GM23338 (cell line): ENCODE data around the gene SCN1B. TPM values are rescaled to one million over a fixed set of nuclear protein-coding genes. Genes with fewer than 3 reads are reported as not detected.

Experiments used
- ATAC-seq: fragments of 200-7000 bp; cut with Tn5 transposase; 3 replicates; pipeline ENCODE4 v1.9.1; 2020
- DNase-seq: peaks from one replicate; pipeline ENCODE4 v3.0.0-alpha.2; 2015; ENCODE audit warnings: low spot score
- H2AFZ ChIP-seq: fragments of 200-600 bp; sonication (generic); 2 replicates; pipeline ENCODE4 v1.8.0; 2016; ENCODE audit warnings: antibody characterized with exemption, mild to moderate bottlenecking, moderate library complexity
- H3F3A ChIP-seq: fragments of 200-600 bp; sonication (generic); replicated peaks from 2 replicates; pipeline ENCODE4 v1.8.0; 2017; ENCODE audit warnings: antibody characterized with exemption, mixed run types, low read depth
- H3K27ac ChIP-seq: fragments of 200-600 bp; sonication (generic); 2 replicates; pipeline ENCODE4 v1.6.1; 2016; ENCODE audit warnings: low read depth
- H3K27me3 ChIP-seq: fragments of 200-600 bp; sonication (generic); 2 replicates; pipeline ENCODE4 v1.8.0; 2016; ENCODE audit warnings: mild to moderate bottlenecking, mixed run types, moderate library complexity; ENCODE audit not compliant: insufficient read depth
- H3K36me3 ChIP-seq: fragments of 200-600 bp; sonication (generic); 2 replicates; pipeline ENCODE4 v1.8.0; 2016; ENCODE audit warnings: mild to moderate bottlenecking; ENCODE audit not compliant: insufficient read depth
- H3K4me1 ChIP-seq: fragments of 200-600 bp; sonication (generic); 2 replicates; pipeline ENCODE4 v1.8.0; 2016; ENCODE audit warnings: mild to moderate bottlenecking, moderate library complexity; ENCODE audit not compliant: insufficient read depth
- H3K4me2 ChIP-seq: fragments of 200-600 bp; sonication (generic); 2 replicates; pipeline ENCODE4 v1.7.1; 2017; ENCODE audit warnings: mixed run types
- H3K4me3 ChIP-seq: fragments of 200-600 bp; sonication (generic); 2 replicates; pipeline ENCODE4 v1.6.1; 2016; ENCODE audit warnings: mixed run types
- H3K79me2 ChIP-seq: fragments of 200-600 bp; sonication (generic); replicated peaks from 2 replicates; pipeline ENCODE4 v1.8.0; 2017; ENCODE audit warnings: mild to moderate bottlenecking; ENCODE audit not compliant: insufficient read depth
- H3K9me2 ChIP-seq: fragments of 200-600 bp; sonication (generic); 2 replicates; pipeline ENCODE4 v1.8.0; 2017; ENCODE audit not compliant: insufficient read depth
- H4K20me1 ChIP-seq: fragments of 200-600 bp; sonication (generic); replicated peaks from 2 replicates; pipeline ENCODE4 v1.8.0; 2017; ENCODE audit warnings: mild to moderate bottlenecking; ENCODE audit not compliant: insufficient read depth
- H3K27ac Mint-ChIP-seq: 2 replicates; pipeline ENCODE4 v1.8.0; 2020; ENCODE audit warnings: inconsistent platforms, mild to moderate bottlenecking, moderate library complexity, mixed read lengths
- H3K27me3 Mint-ChIP-seq: 3 replicates; pipeline ENCODE4 v1.8.0; 2022; ENCODE audit warnings: low read depth, mild to moderate bottlenecking, moderate library complexity, mixed read lengths, inconsistent platforms; ENCODE audit not compliant: insufficient read depth, poor library complexity
- H3K36me3 Mint-ChIP-seq: 3 replicates; pipeline ENCODE4 v1.8.0; 2021; ENCODE audit warnings: low read depth, mild to moderate bottlenecking, inconsistent platforms, moderate library complexity, mixed read lengths
- H3K4me1 Mint-ChIP-seq: 3 replicates; pipeline ENCODE4 v1.8.0; 2020; ENCODE audit warnings: mild to moderate bottlenecking, inconsistent platforms, mixed read lengths
- H3K4me3 Mint-ChIP-seq: 3 replicates; pipeline ENCODE4 v1.8.0; 2021; ENCODE audit warnings: moderate library complexity, mild to moderate bottlenecking, inconsistent platforms, mixed read lengths
- H3K9me3 Mint-ChIP-seq: 3 replicates; pipeline ENCODE4 v1.8.0; 2020; ENCODE audit warnings: moderate library complexity, mild to moderate bottlenecking, inconsistent platforms, mixed read lengths
- CREB1 ChIP-seq: fragments of 250-450 bp; sonication (Bioruptor Pico); IDR thresholded peaks from 2 replicates; pipeline ENCODE4 v1.5.0; 2020; ENCODE audit warnings: low read depth, mild to moderate bottlenecking, moderate library complexity
- CTCF ChIP-seq, 2 experiments: fragments of 200-600 bp in 1 of 2; sonication (generic) in 1 of 2; conservative IDR thresholded peaks; 2 replicates each; pipeline versions ENCODE4 v1.5.1 to v1.6.1; 2016 to 2017; ENCODE audit warnings: antibody characterized with exemption in 2 of 2, low read depth in 2 of 2, mild to moderate bottlenecking in 2 of 2, moderate library complexity in 1 of 2
- ETS1 ChIP-seq: IDR thresholded peaks from 2 replicates; pipeline ENCODE4 v1.6.1; 2016; ENCODE audit warnings: antibody characterized with exemption
- EZH2 ChIP-seq: fragments of 200-600 bp; sonication (generic); IDR thresholded peaks from one replicate; pipeline ENCODE4 v1.8.0; 2017; ENCODE audit warnings: antibody characterized with exemption, mild to moderate bottlenecking, low read depth; ENCODE audit not compliant: unreplicated experiment
- EZH2phosphoT487 ChIP-seq: fragments of 200-600 bp; sonication (generic); IDR thresholded peaks from one replicate; pipeline ENCODE4 v1.8.1; 2018; ENCODE audit warnings: antibody characterized with exemption; ENCODE audit not compliant: unreplicated experiment
- JUNB ChIP-seq: IDR thresholded peaks from one replicate; pipeline ENCODE4 v1.6.1; 2016; ENCODE audit warnings: antibody characterized with exemption; ENCODE audit not compliant: unreplicated experiment
- NANOG ChIP-seq: IDR thresholded peaks from 2 replicates; pipeline ENCODE4 v1.6.1; 2016; ENCODE audit warnings: antibody characterized with exemption, borderline replicate concordance
- POLR2AphosphoS5 ChIP-seq: IDR thresholded peaks from 2 replicates; pipeline ENCODE4 v1.6.1; 2016; ENCODE audit warnings: antibody characterized with exemption, low read depth
- REST ChIP-seq: IDR thresholded peaks from one replicate; pipeline ENCODE4 v1.6.1; 2018; ENCODE audit warnings: antibody characterized with exemption; ENCODE audit not compliant: unreplicated experiment
- STAT1 ChIP-seq: IDR thresholded peaks from one replicate; pipeline ENCODE4 v1.6.1; 2016; ENCODE audit warnings: antibody characterized with exemption; ENCODE audit not compliant: unreplicated experiment
- ZNF114 ChIP-seq: fragments of 250-450 bp; sonication (Bioruptor Pico); IDR thresholded peaks from 2 replicates; pipeline ENCODE4 v1.5.0; 2020; ENCODE audit warnings: mild to moderate bottlenecking, moderate library complexity
- ZNF331 ChIP-seq: fragments of 250-450 bp; sonication (Bioruptor Pico); IDR thresholded peaks from 2 replicates; pipeline ENCODE4 v1.5.0; 2020; ENCODE audit warnings: low read depth, mild to moderate bottlenecking, moderate library complexity
- ZNF462 ChIP-seq: fragments of 250-450 bp; sonication (Bioruptor Pico); IDR thresholded peaks from 2 replicates; pipeline ENCODE4 v1.5.0; 2020; ENCODE audit warnings: mild to moderate bottlenecking, moderate library complexity
- polyA plus RNA-seq: library from polyadenylated mRNA; unstranded; fragments of >200 nt; fragmentation: Nextera tagmentation; extraction: Ambion mirVana; gene quantifications from 2 replicates; pipeline ENCODE4 v1.2.1, GENCODE V29; 2016
- total RNA-seq: library from RNA; depleted of rRNA; stranded (reverse); fragments of >200 nt; shearing (Covaris generic); gene quantifications from 2 replicates; pipeline ENCODE4 v1.2.3, GENCODE V29; 2014

The SCN1B gene
- total and polyA plus RNA-seq, 2 experiments from 2014 or later, result 1.7 to 4.8 TPM

- Mint-ChIP-seq H3K9me3 (peaks cover 2% of the 10 kb centered on the region), H3K4me1 (no peaks in the 10 kb centered on the region), H3K4me3 (no peak overlapping the region), H3K36me3 (peaks cover 2% of the 10 kb centered on the region; the same call in 2 of the 3 replicates), H3K27me3 (peaks cover 26% of the 10 kb centered on the region), H3K27ac (no peak overlapping the region)
- Histone ChIP-seq H3K27ac (no peak overlapping the region), H3K4me1 (no peaks in the 10 kb centered on the region), H3K9me2 (no peaks in the 10 kb centered on the region), H4K20me1 (no peaks in the 10 kb centered on the region), H3K4me3 (no peak overlapping the region), H3K36me3 (no peaks in the 10 kb centered on the region; the same call in 1 of the 2 replicates), H3K4me2 (no peak overlapping the region), H3K79me2 (no peaks in the 10 kb centered on the region), H3K27me3 (no peaks in the 10 kb centered on the region), H2AFZ (no peak overlapping the region), H3F3A (no peaks in the 10 kb centered on the region)
- DNase-seq (no peak), ATAC-seq (no peak)
- TF ChIP-seq ZNF114 (CRISPR knock-in tag), result no peak
- no peak for TF ChIP-seq POLR2AphosphoS5
- no peak for TF ChIP-seq CTCF (conservative IDR thresholded peaks at IDR 0.05; ENCODE audit: low read depth in 2 of 2)
- no peak for TF ChIP-seq JUNB
- no peak for TF ChIP-seq EZH2
- TF ChIP-seq ETS1, result no peak
- TF ChIP-seq STAT1, result no peak
- no peak for TF ChIP-seq EZH2phosphoT487
- no peak for TF ChIP-seq NANOG
- no peak for TF ChIP-seq ZNF462 (CRISPR knock-in tag)
- no peak for TF ChIP-seq ZNF331 (CRISPR knock-in tag)
- TF ChIP-seq REST, result no peak
- no peak for TF ChIP-seq CREB1
Measured at GRCh38 chr19:35077411-35078223, 47.3 kb downstream of the SCN1B start.
